H9 (cell line): Measurements from ENCODE around the gene HK2. TPM values are rescaled to one million over a fixed set of nuclear protein-coding genes. Genes with fewer than 3 reads are reported as not detected.

Source experiments
- DNase-seq: peaks from one replicate; pipeline ENCODE4 v3.0.0-alpha.2; 2017
- H2AFZ ChIP-seq: one replicate; pipeline ENCODE4 v1.6.1; 2013; ENCODE audit warnings: mild to moderate bottlenecking, low read length, control low read depth, moderate library complexity
- H2AK5ac ChIP-seq: 2 replicates; pipeline ENCODE4 v1.6.1; 2013; ENCODE audit warnings: low read length, control low read depth, mixed read lengths; ENCODE audit not compliant: insufficient read length
- H2BK120ac ChIP-seq: one replicate; pipeline ENCODE4 v1.6.1; 2013; ENCODE audit warnings: low read depth, mild to moderate bottlenecking, low read length, control low read depth, inconsistent platforms; ENCODE audit not compliant: poor library complexity, severe bottlenecking
- H2BK12ac ChIP-seq: 2 replicates; pipeline ENCODE4 v1.6.1; 2013; ENCODE audit warnings: low read length, control low read depth, mixed read lengths, low read depth; ENCODE audit not compliant: insufficient read length
- H2BK15ac ChIP-seq: 2 replicates; pipeline ENCODE4 v1.6.1; 2013; ENCODE audit warnings: low read depth, low read length, control low read depth
- H2BK20ac ChIP-seq: one replicate; pipeline ENCODE4 v1.6.1; 2013; ENCODE audit warnings: low read depth, mild to moderate bottlenecking, low read length, control low read depth, inconsistent platforms; ENCODE audit not compliant: poor library complexity, severe bottlenecking
- H2BK5ac ChIP-seq: 2 replicates; pipeline ENCODE4 v1.6.1; 2013; ENCODE audit warnings: low read length, control low read depth, mixed read lengths; ENCODE audit not compliant: insufficient read length
- H3K14ac ChIP-seq: 2 replicates; pipeline ENCODE4 v1.6.1; 2013; ENCODE audit warnings: low read length, control low read depth; ENCODE audit not compliant: insufficient read depth
- H3K18ac ChIP-seq: 2 replicates; pipeline ENCODE4 v1.6.1; 2013; ENCODE audit warnings: low read depth, mild to moderate bottlenecking, mixed read lengths, low read length, control low read depth; ENCODE audit not compliant: insufficient read length
- H3K23ac ChIP-seq: 2 replicates; pipeline ENCODE4 v1.6.1; 2013; ENCODE audit warnings: low read length, control low read depth, mixed read lengths, low read depth; ENCODE audit not compliant: insufficient read length
- H3K23me2 ChIP-seq: 2 replicates; pipeline ENCODE4 v1.6.1; 2013; ENCODE audit warnings: low read depth, mild to moderate bottlenecking, mixed read lengths, low read length, control low read depth; ENCODE audit not compliant: insufficient read length, poor library complexity, severe bottlenecking
- H3K27ac ChIP-seq: 2 replicates; pipeline ENCODE4 v1.5.1; 2013; ENCODE audit warnings: low read length, control low read depth, mixed read lengths, low read depth; ENCODE audit not compliant: insufficient read length
- H3K27me3 ChIP-seq: 2 replicates; pipeline ENCODE4 v1.6.1; 2013; ENCODE audit warnings: low read length, control low read depth, inconsistent platforms; ENCODE audit not compliant: insufficient read depth
- H3K4ac ChIP-seq: 2 replicates; pipeline ENCODE4 v1.6.1; 2013; ENCODE audit warnings: low read depth, mild to moderate bottlenecking, control low read depth, inconsistent platforms, low read length, moderate library complexity
- H3K4me1 ChIP-seq: 2 replicates; pipeline ENCODE4 v1.6.1; 2013; ENCODE audit warnings: low read length, control low read depth, inconsistent platforms; ENCODE audit not compliant: insufficient read depth
- H3K4me2 ChIP-seq: 2 replicates; pipeline ENCODE4 v1.6.1; 2013; ENCODE audit warnings: low read length, control low read depth, mixed read lengths; ENCODE audit not compliant: insufficient read length, insufficient read depth
- H3K56ac ChIP-seq: 2 replicates; pipeline ENCODE4 v1.6.1; 2013; ENCODE audit warnings: low read depth, mild to moderate bottlenecking, mixed read lengths, low read length, control low read depth; ENCODE audit not compliant: insufficient read length
- H3K79me1 ChIP-seq: 2 replicates; pipeline ENCODE4 v1.6.1; 2013; ENCODE audit warnings: low read depth, mild to moderate bottlenecking, moderate library complexity, low read length, control low read depth, inconsistent platforms; ENCODE audit not compliant: insufficient read depth, poor library complexity, severe bottlenecking
- H3K79me2 ChIP-seq: 2 replicates; pipeline ENCODE4 v1.6.1; 2013; ENCODE audit warnings: low read length, control low read depth, inconsistent platforms; ENCODE audit not compliant: insufficient read depth
- H3K9ac ChIP-seq: 2 replicates; pipeline ENCODE4 v1.6.1; 2013; ENCODE audit warnings: low read length, control low read depth, mixed read lengths; ENCODE audit not compliant: insufficient read length; ENCODE audit errors: extremely low read depth
- H3K9me3 ChIP-seq: one replicate; pipeline ENCODE4 v1.6.1; 2013; ENCODE audit warnings: low read depth, low read length, inconsistent platforms; ENCODE audit not compliant: control insufficient read depth
- H3T11ph ChIP-seq: one replicate; pipeline ENCODE4 v1.6.1; 2013; ENCODE audit warnings: mild to moderate bottlenecking, low read length, control low read depth, inconsistent platforms
- H4K20me1 ChIP-seq: one replicate; pipeline ENCODE4 v1.6.1; 2013; ENCODE audit not compliant: control insufficient read depth, insufficient read length, insufficient read depth
- H4K5ac ChIP-seq: 2 replicates; pipeline ENCODE4 v1.6.1; 2013; ENCODE audit warnings: low read depth, mild to moderate bottlenecking, mixed read lengths, low read length, control low read depth; ENCODE audit not compliant: insufficient read length
- H4K8ac ChIP-seq: replicated peaks from 2 replicates; pipeline ENCODE4 v1.6.1; 2013; ENCODE audit warnings: low read length, control low read depth, mixed read lengths, low read depth; ENCODE audit not compliant: insufficient read length
- H4K91ac ChIP-seq: 2 replicates; pipeline ENCODE4 v1.6.1; 2013; ENCODE audit warnings: low read depth, mild to moderate bottlenecking, moderate library complexity, mixed read lengths, low read length, control low read depth; ENCODE audit not compliant: insufficient read length
- H3K27ac Mint-ChIP-seq, 3 experiments: 2 replicates in 2 of 3; 3 replicates in 1 of 3; pipeline ENCODE4 v1.8.0; 2020 to 2021; ENCODE audit warnings: mixed read lengths in 3 of 3, mild to moderate bottlenecking in 1 of 3, moderate library complexity in 1 of 3
- H3K27me3 Mint-ChIP-seq: 2 replicates; pipeline ENCODE4 v1.8.0; 2021; ENCODE audit warnings: low read depth, mild to moderate bottlenecking, moderate library complexity, mixed read lengths
- H3K36me3 Mint-ChIP-seq, 3 experiments: 2 replicates in 2 of 3; 3 replicates in 1 of 3; pipeline ENCODE4 v1.8.0; 2020 to 2021; ENCODE audit warnings: low read depth in 3 of 3, mixed read lengths in 3 of 3; ENCODE audit not compliant: insufficient read depth in 1 of 3
- H3K4me1 Mint-ChIP-seq, 2 experiments: 2 replicates each; pipeline ENCODE4 v1.8.0; 2020; ENCODE audit warnings: mixed read lengths in 2 of 2
- H3K4me3 Mint-ChIP-seq, 2 experiments: 2 replicates in 1 of 2; 3 replicates in 1 of 2; pipeline ENCODE4 v1.8.0; 2020 to 2021; ENCODE audit warnings: mild to moderate bottlenecking in 2 of 2, mixed read lengths in 2 of 2, moderate library complexity in 1 of 2
- H3K9me3 Mint-ChIP-seq, 2 experiments: 2 replicates in 1 of 2; 3 replicates in 1 of 2; pipeline ENCODE4 v1.8.0; 2020; ENCODE audit warnings: mild to moderate bottlenecking in 2 of 2, mixed read lengths in 2 of 2, moderate library complexity in 1 of 2
- CTCF ChIP-seq: fragments of 200-600 bp; sonication (generic); conservative IDR thresholded peaks from 3 replicates; pipeline ENCODE4 v1.8.0; 2021; ENCODE audit warnings: antibody characterized with exemption, mild to moderate bottlenecking
- WGBS: extraction: QIAGEN DNeasy Blood & Tissue Kit; methylation state at CpG from one replicate; pipeline ENCODE4 v1.1.7; 2013; ENCODE audit warnings: missing lambda C conversion rate, low lambda C conversion rate, mixed read lengths; ENCODE audit not compliant: insufficient read length; ENCODE audit errors: extremely low coverage; 5-methylcytosine and 5-hydroxymethylcytosine counted together
- total RNA-seq: library from RNA; stranded (reverse); gene quantifications from 2 replicates; pipeline ENCODE4 v1.2.1, GENCODE V29; 2021

HK2 gene
- total RNA-seq, 1 experiment from 2014 or later, result 54.3 TPM

GRCh38 chr2:74864728-74865722 lies 31.1 kb downstream of the HK2 start:
- H2BK5ac ChIP-seq, result peak overlapping the region; percentile 7
- no peak overlapping the region for H3K4me3 Mint-ChIP-seq
- no peaks in the 10 kb centered on the region for H3K9me3 ChIP-seq
- H3K9me3 Mint-ChIP-seq, result no peaks in the 10 kb centered on the region
- no peak overlapping the region for H2AK5ac ChIP-seq
- no peak overlapping the region for H3K4ac ChIP-seq
- H3K18ac ChIP-seq, result no peak overlapping the region
- H3K56ac ChIP-seq, result no peak overlapping the region
- H3K4me1 ChIP-seq, result peaks cover 7% of the 10 kb centered on the region; the same call in 1 of the 2 replicates
- H3K27ac ChIP-seq, result no peak overlapping the region
- H2BK120ac ChIP-seq, result no peak overlapping the region
- H4K91ac ChIP-seq, result no peak overlapping the region
- no peak overlapping the region for H3K9ac ChIP-seq
- no peak overlapping the region for H4K5ac ChIP-seq
- H2BK20ac ChIP-seq, result no peak overlapping the region
- no CpG with 5 or more reads among the region's 20 CpGs for WGBS
- H4K8ac ChIP-seq, result no peak overlapping the region
- H3T11ph ChIP-seq, result no peak overlapping the region
- H3K27me3 Mint-ChIP-seq, result no peaks in the 10 kb centered on the region
- H3K27me3 ChIP-seq, result no peaks in the 10 kb centered on the region
- no peak overlapping the region for H2BK12ac ChIP-seq
- H2AFZ ChIP-seq, result no peak overlapping the region
- peaks cover 6% of the 10 kb centered on the region; the same call in 1 of the 2 replicates for H3K79me2 ChIP-seq
- H3K23ac ChIP-seq, result no peak overlapping the region
- no peak overlapping the region for H2BK15ac ChIP-seq
- TF ChIP-seq CTCF, result no peak; the same call in 2 of the 3 replicates
- peaks cover 45 to 49% of the 10 kb centered on the region in 2 experiments for H3K4me1 Mint-ChIP-seq
- no peak overlapping the region; the same call in 1 of the 2 replicates for H3K14ac ChIP-seq
- peaks cover 25 to 59% (median 39%) of the 10 kb centered on the region in 3 experiments for H3K36me3 Mint-ChIP-seq
- H3K27ac Mint-ChIP-seq, result peak overlapping the region in 2 of 3 experiments; percentile 29 to 90; a peak in 2 of 7 replicates
- no peak overlapping the region for H3K4me2 ChIP-seq
- H3K23me2 ChIP-seq, result no peaks in the 10 kb centered on the region
- peaks cover 4% of the 10 kb centered on the region for H3K79me1 ChIP-seq
- DNase-seq, result peak; percentile 56
- H4K20me1 ChIP-seq, result no peaks in the 10 kb centered on the region
